AG04450 (cell line): ENCODE data around the gene PRKN. TPM values are rescaled to one million over a fixed set of nuclear protein-coding genes. Genes with fewer than 3 reads are reported as not detected.

Experiments
- CTCF ChIA-PET: fragments of 300-600, 350-600 bp; formaldehyde crosslinking; extraction: SDS; loops from one replicate; lab custom pipeline; 2022; ENCODE audit warnings: antibody characterized with exemption, inconsistent platforms; lab: Charles Lee
- POLR2A ChIA-PET: fragments of 350-600 bp; formaldehyde crosslinking; extraction: SDS; loops from one replicate; lab custom pipeline; 2021; ENCODE audit warnings: antibody characterized with exemption, inconsistent platforms; lab: Yijun Ruan, JAX
- DNase-seq: peaks from one replicate; pipeline ENCODE4 v3.0.0-alpha.2; 2011; ENCODE audit warnings: low read depth, low spot score
- H3K27ac ChIP-seq: one replicate; pipeline ENCODE4 v1.5.1; 2012; ENCODE audit warnings: low read depth, low read length, control low read depth
- H3K27me3 ChIP-seq: one replicate; pipeline ENCODE4 v1.6.0; 2012; ENCODE audit warnings: low read length; ENCODE audit not compliant: control insufficient read depth, insufficient read depth
- H3K4me3 ChIP-seq: 2 replicates; pipeline ENCODE4 v1.5.1; 2011; ENCODE audit warnings: mild to moderate bottlenecking, low read depth, low read length, control low read depth
- H3K9me3 ChIP-seq: 2 replicates; pipeline ENCODE4 v1.5.1; 2012; ENCODE audit warnings: low read length; ENCODE audit not compliant: control insufficient read depth, insufficient read depth
- CTCF ChIP-seq: IDR thresholded peaks from 2 replicates; pipeline ENCODE4 v1.5.1; 2011; ENCODE audit warnings: low read depth, low read length, control low read depth, inconsistent platforms
- polyA plus RNA-seq: library from polyadenylated mRNA; depleted of rRNA; stranded (reverse); fragments of >200 nt; gene quantifications from 2 replicates; pipeline ENCODE4 v1.2.3, GENCODE V29; 2011

PRKN gene
- polyA plus RNA-seq, 1 experiment = not detected

GRCh38 chr6:161596807-161597520 is 1130.6 kb downstream of the PRKN start:
- TF ChIP-seq CTCF = no peak
- POLR2A ChIA-PET = no interaction called here
- CTCF ChIA-PET = no interaction called here

DNA sequence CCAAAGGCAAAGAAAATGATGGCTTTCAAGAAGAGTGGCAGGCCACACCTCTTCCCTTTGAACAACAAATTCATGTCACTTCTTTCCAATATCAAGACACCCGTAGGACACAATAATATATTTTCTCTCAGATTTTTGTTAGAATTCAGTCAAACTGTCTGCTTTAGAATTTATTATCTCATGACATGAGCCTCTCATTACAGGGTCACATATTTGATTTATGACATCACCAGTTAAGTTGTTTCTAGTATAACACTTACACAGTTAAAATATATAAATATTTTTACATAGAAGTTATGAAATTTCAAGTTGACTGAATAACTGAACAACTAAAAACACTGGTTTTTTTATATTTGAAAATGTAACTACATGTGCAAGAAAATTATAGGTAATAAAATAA is 1133.2 kb downstream of the PRKN start:
- CTCF ChIA-PET = no interaction called here
- POLR2A ChIA-PET = no interaction called here
- Histone ChIP-seq H3K9me3 (peaks cover 12% of the 10 kb centered on the region), H3K27me3 (no peaks in the 10 kb centered on the region), H3K4me3 (no peak overlapping the region), H3K27ac (no peak overlapping the region)
- TF ChIP-seq CTCF = no peak
- no peak for DNase-seq

More at GRCh38 chr6:161596807-161597520, 1130.6 kb downstream of the PRKN start:
- H3K9me3 ChIP-seq = peaks cover 15% of the 10 kb centered on the region
- H3K27me3 ChIP-seq = no peaks in the 10 kb centered on the region
- no peak for DNase-seq
- H3K27ac ChIP-seq = no peak overlapping the region
- no peak overlapping the region for H3K4me3 ChIP-seq

DNA sequence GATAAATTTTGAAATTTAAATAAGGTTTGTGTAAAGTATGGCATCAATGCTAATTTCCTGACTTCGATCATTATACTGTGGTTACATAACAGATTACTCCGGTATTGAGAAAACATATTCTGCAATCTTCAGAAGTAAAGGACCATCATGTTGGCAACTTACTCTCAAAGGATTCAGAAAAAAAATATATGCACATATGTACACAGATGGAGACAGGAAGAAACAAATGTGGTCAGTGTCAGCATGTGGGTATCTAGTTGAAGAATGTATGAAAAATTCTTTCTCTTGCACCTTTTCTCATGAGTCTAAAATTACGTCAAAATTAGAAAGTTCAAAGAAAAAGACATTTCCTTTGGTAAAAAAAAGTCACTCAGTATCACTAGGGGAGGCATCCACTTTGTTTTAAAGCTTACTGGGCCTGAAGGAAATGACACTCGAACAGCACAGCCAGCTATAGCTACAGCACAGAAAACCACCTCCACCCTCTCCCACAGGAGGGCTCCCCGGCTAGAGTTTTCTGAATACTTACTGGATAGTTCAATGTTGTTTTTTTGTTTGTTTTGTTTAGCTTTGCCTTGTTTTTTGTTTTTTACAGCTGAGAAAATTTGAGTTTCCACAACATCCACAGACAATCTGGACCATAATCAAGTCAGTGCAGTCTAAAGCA is 1136.5 kb downstream of the PRKN start:
- Histone ChIP-seq H3K27ac (no peak overlapping the region), H3K4me3 (no peak overlapping the region), H3K9me3 (peaks cover 15% of the 10 kb centered on the region), H3K27me3 (no peaks in the 10 kb centered on the region)
- no peak for TF ChIP-seq CTCF
- POLR2A ChIA-PET = no interaction called here
- DNase-seq = no peak
- CTCF ChIA-PET = no interaction called here

DNA sequence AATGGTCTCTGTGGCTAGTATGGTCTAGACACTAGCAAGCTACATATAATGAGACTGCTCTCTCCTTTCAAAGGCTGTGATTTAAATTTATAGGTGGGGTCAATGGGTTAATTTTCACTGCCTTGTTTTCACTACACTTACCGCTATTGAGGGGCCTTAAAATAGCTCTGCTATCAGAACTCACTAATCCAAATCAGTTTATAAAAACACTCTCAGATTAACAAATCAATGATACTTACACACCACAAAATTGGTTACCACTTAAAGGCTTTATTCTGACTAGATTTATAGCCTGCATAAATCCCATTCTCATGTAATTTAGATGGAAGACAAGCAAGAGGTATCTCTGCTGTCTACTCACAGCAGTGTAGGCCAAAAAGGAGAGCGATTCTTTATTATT is 1140.7 kb downstream of the PRKN start:
- Histone ChIP-seq H3K27ac (no peak overlapping the region), H3K4me3 (no peak overlapping the region), H3K9me3 (peaks cover 3% of the 10 kb centered on the region; the same call in 1 of the 2 replicates), H3K27me3 (no peaks in the 10 kb centered on the region)
- ChIA-PET CTCF (no interaction called here), POLR2A (no interaction called here)
- no peak for TF ChIP-seq CTCF
- DNase-seq = no peak

DNA sequence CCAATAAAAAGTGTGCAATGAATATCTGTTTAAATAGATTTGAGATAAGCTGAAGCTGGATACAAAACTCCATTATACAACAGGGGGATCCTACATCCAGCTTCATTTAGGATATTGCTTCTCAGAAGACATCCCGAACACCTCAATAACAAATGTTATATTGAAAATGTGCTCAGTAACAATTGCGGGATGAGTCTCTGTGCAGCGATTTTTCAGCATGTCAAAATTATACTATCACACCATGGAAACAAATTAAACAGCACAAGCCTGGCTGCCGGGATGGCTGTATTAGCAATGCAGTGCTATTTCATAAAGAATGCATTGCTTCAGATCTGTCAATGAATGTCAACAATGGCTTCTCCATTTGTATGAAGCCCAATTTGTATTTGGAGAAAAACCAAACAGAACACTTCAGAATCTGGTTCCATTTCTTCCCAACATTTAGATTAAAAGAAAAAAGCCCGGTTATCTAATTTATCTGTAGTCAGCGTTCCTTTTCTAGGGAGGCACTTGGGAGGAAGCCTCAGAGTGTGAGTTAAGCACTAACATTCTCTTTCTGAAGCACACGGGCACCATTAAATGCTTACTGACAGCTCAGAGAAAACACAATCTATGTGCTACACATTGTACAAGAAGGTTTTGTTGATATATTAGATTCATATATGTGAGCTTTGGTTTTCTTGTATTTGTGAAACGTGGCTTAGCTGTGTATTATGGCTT is 1142.8 kb downstream of the PRKN start:
- POLR2A ChIA-PET = no interaction called here
- no peak for TF ChIP-seq CTCF

More for the DNA sequence above, 1142.8 kb downstream of the PRKN start:
- Histone ChIP-seq H3K27me3 (no peaks in the 10 kb centered on the region), H3K27ac (no peak overlapping the region), H3K4me3 (no peak overlapping the region), H3K9me3 (peaks cover 11% of the 10 kb centered on the region; the same call in 1 of the 2 replicates)
- DNase-seq = no peak
- CTCF ChIA-PET = no interaction called here
